Pericardium fibroblast (primary cell): ENCODE data around the gene DAZ2. TPM values are rescaled to one million over a fixed set of nuclear protein-coding genes. Genes with fewer than 3 reads are reported as not detected.

Source experiments
- total RNA-seq: library from RNA; depleted of rRNA; stranded (reverse); fragments of >200 nt; gene quantifications from 2 replicates; pipeline ENCODE4 v1.2.3, GENCODE V29; 2015

Gene DAZ2, protein sequence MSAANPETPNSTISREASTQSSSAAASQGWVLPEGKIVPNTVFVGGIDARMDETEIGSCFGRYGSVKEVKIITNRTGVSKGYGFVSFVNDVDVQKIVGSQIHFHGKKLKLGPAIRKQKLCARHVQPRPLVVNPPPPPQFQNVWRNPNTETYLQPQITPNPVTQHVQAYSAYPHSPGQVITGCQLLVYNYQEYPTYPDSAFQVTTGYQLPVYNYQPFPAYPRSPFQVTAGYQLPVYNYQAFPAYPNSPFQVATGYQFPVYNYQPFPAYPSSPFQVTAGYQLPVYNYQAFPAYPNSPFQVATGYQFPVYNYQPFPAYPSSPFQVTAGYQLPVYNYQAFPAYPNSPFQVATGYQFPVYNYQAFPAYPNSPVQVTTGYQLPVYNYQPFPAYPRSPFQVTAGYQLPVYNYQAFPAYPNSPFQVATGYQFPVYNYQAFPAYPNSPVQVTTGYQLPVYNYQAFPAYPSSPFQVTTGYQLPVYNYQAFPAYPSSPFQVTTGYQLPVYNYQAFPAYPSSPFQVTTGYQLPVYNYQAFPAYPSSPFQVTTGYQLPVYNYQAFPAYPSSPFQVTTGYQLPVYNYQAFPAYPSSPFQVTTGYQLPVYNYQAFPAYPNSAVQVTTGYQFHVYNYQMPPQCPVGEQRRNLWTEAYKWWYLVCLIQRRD
- not detected in 2 replicates for total RNA-seq

DNA sequence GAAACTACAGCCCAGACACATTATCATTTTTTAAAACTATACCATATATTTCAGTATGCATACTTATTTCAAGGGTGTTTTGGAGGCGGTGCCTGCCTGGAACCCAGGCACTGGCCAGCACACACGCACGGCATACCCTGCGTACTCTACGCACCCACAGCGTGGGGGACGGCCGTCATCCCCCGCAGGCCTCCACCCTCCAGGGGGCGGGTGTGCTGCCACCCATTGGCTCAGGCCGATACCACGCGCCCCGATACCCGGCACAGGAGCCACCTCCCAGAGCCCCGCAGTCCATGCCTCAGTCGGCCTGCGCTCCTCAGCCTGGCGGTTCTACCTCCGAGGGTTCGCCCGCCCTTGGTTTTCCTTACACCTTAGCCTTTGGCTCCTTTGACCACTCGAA lies at the start of gene DAZ2:
DAZ2 (plus strand) TSS at position 301 of the 400 bp plus-strand sequence. CDS start 208 bp downstream, outside the sequence.

DNA sequence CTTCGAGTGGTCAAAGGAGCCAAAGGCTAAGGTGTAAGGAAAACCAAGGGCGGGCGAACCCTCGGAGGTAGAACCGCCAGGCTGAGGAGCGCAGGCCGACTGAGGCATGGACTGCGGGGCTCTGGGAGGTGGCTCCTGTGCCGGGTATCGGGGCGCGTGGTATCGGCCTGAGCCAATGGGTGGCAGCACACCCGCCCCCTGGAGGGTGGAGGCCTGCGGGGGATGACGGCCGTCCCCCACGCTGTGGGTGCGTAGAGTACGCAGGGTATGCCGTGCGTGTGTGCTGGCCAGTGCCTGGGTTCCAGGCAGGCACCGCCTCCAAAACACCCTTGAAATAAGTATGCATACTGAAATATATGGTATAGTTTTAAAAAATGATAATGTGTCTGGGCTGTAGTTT lies 20.4 kb upstream of the DAZ2 start, which contains the start of gene DAZ1:
DAZ1 (minus strand) TSS at position 101 of the 400 bp plus-strand sequence. CDS start 208 bp downstream, outside the sequence.

Other genes starting within 250 kb of the DAZ2 start
- not detected in 2 replicates for gene BPY2, start 235.3 kb upstream of the DAZ2 start, total RNA-seq
- gene DAZ1, start 20.5 kb upstream of the DAZ2 start, total RNA-seq = not detected in 2 replicates